Spleen (tissue), 11 donors: ENCODE measurements around the gene PRKCB. TPM values are rescaled to one million over a fixed set of nuclear protein-coding genes. Genes with fewer than 3 reads are reported as not detected.

Experiments
- DNase-seq: peaks from one replicate; pipeline ENCODE4 v3.0.0-alpha.2; 2020
- H3K27ac ChIP-seq, 8 donors: fragments of 200-600 bp; sonication (generic) in 7 of 8; 1 replicate in 4 of 8; 2 replicates in 4 of 8; pipeline versions ENCODE4 v1.5.0 to v1.8.0; 2016 to 2021; ENCODE audit warnings: inconsistent platforms in 4 of 8, mild to moderate bottlenecking in 4 of 8, moderate library complexity in 1 of 8
- H3K27me3 ChIP-seq, 7 donors: fragments of 200-600 bp; sonication (generic) in 6 of 7; replicated peaks in 1 of 7; 1 replicate in 4 of 7; 2 replicates in 3 of 7; pipeline versions ENCODE4 v1.5.0 to v1.8.0; 2016 to 2021; ENCODE audit warnings: inconsistent platforms in 3 of 7, mild to moderate bottlenecking in 1 of 7
- H3K36me3 ChIP-seq, 6 donors: fragments of 200-600 bp; sonication (generic) in 5 of 6; 1 replicate in 4 of 6; 2 replicates in 2 of 6; pipeline versions ENCODE4 v1.5.0 to v1.8.0; 2016 to 2021; ENCODE audit warnings: inconsistent platforms in 2 of 6
- H3K4me1 ChIP-seq, 6 donors: fragments of 200-600 bp; sonication (generic) in 5 of 6; 1 replicate in 3 of 6; 2 replicates in 3 of 6; pipeline versions ENCODE4 v1.5.0 to v1.8.0; 2016 to 2021; ENCODE audit warnings: inconsistent platforms in 3 of 6
- H3K4me3 ChIP-seq, 8 donors: fragments of 200-600 bp; sonication (generic) in 7 of 8; 1 replicate in 4 of 8; 2 replicates in 4 of 8; pipeline versions ENCODE4 v1.5.0 to v1.8.0; 2016 to 2021; ENCODE audit warnings: inconsistent platforms in 4 of 8, mild to moderate bottlenecking in 4 of 8, moderate library complexity in 2 of 8
- H3K9me3 ChIP-seq, 8 donors: fragments of 200-600 bp; sonication (generic) in 7 of 8; 1 replicate in 4 of 8; 2 replicates in 4 of 8; pipeline versions ENCODE4 v1.5.0 to v1.8.0; 2016 to 2021; ENCODE audit warnings: inconsistent platforms in 4 of 8
- CTCF ChIP-seq, 11 experiments: fragments of 200-600 bp in 7 of 11; fragments of 450-650 bp in 4 of 11; sonication (generic) in 4 of 11; IDR thresholded peaks in 8 of 11; conservative IDR thresholded peaks in 3 of 11; 1 replicate in 7 of 11; 2 replicates in 4 of 11; pipeline versions ENCODE4 v1.4.0 to v1.8.0; 2016 to 2021; ENCODE audit warnings: antibody characterized with exemption in 11 of 11, inconsistent platforms in 4 of 11, mild to moderate bottlenecking in 1 of 11
- POLR2A ChIP-seq, 3 donors: fragments of 450-650 bp; IDR thresholded peaks; one replicate each; pipeline ENCODE4 v1.5.1; 2017; ENCODE audit warnings: antibody characterized with exemption in 3 of 3, mild to moderate bottlenecking in 1 of 3
- POLR2AphosphoS5 ChIP-seq, 3 donors: sonication (generic); formaldehyde crosslinking; IDR thresholded peaks; one replicate each; pipeline ENCODE4 v1.5.1; 2017; ENCODE audit warnings: antibody characterized with exemption in 3 of 3
- WGBS, 5 donors: extraction: QIAGEN DNeasy Blood & Tissue Kit in 3 of 5; methylation state at CpG; one replicate each; pipeline versions ENCODE4 v1.1.5 to v1.1.7; 2013 to 2018; 5-methylcytosine and 5-hydroxymethylcytosine counted together
- intact Hi-C: fragments of 100-400 bp; cut with DNase I; formaldehyde crosslinking; loops from one replicate; pipeline ENCODE4 v1.15.0; 2023; ENCODE audit warnings: low total_unique reads
- microRNA-seq, 3 donors: library from miRNA; unstranded; fragments of <30 nt; microRNA quantifications; one replicate each; pipeline versions ENCODE4 to v1.1.0, GENCODE V29; 2019 to 2020
- polyA plus RNA-seq, 3 donors: library from polyadenylated mRNA; stranded (reverse); fragments of 200-250 nt; gene quantifications; one replicate each; pipeline ENCODE4 v1.2.1, GENCODE V29; 2013
- small RNA-seq, 4 donors: library from RNA; depleted of rRNA; stranded (forward); fragments of <200 nt; gene quantifications; one replicate each; pipeline ENCODE3, GENCODE V24; 2016
- total RNA-seq, 7 donors: library from RNA; depleted of rRNA in 3 of 7; stranded (reverse); fragments of >200 nt in 3 of 7; fragmentation: NEBNext Ultra II Directional in 4 of 7; extraction: Animal tissue kit (Norgen Biotek cat#: 25700) in 4 of 7; gene quantifications; one replicate each; pipeline versions ENCODE4 v1.1.0 to v1.2.1, GENCODE V29; 2016 to 2021
- donor health status: healthy with polysubstance abuse.
- donor health status: DM: no; HTN: no; CAD: no; lungs with moderate emphysema.
- donor health status: DM: no; HTN: no; CAD: no.
- donor health status: Bipolar disorder and iron deficiency.
- donor health status: healthy.
- donor health status: DM: no; HTN: no; CAD: no.
- donor health status: DM: yes; HTN: yes; CAD: no.

PRKCB gene
- total and polyA plus RNA-seq, 10 donors: 33.8 to 284 (median 182) TPM

- no peak overlapping the region for H3K4me3 ChIP-seq
- no peaks in the 10 kb centered on the region for H3K9me3 ChIP-seq
- no peak for DNase-seq
- H3K27ac ChIP-seq: no peak overlapping the region
- H3K27me3 ChIP-seq: peaks cover 0 to 92% (median 39%) of the 10 kb centered on the region in 7 donors
- H3K4me1 ChIP-seq: peaks cover 0 to 3% (median 0%) of the 10 kb centered on the region in 6 donors
- WGBS, 5 donors: 48 to 55% (median 48%) methylated on average over 5 of the region's 5 CpGs
- no peak for TF ChIP-seq POLR2AphosphoS5 (IDR thresholded peaks at IDR 0.05)
- no peak for TF ChIP-seq POLR2A (IDR thresholded peaks at IDR 0.05)
- TF ChIP-seq CTCF (IDR thresholded peaks at IDR 0.05 in 8 of 11, conservative IDR thresholded peaks at IDR 0.05 in 3 of 11): no peak
- intact Hi-C loops: loop anchor here (10.0 kb wide), 1 partner anchor 523 kb away; no protein-coding TSS in a partner anchor
- H3K36me3 ChIP-seq: no peaks in the 10 kb centered on the region
Measured at GRCh38 chr16:24257958-24258357, 422.2 kb downstream of the PRKCB start.

DNA sequence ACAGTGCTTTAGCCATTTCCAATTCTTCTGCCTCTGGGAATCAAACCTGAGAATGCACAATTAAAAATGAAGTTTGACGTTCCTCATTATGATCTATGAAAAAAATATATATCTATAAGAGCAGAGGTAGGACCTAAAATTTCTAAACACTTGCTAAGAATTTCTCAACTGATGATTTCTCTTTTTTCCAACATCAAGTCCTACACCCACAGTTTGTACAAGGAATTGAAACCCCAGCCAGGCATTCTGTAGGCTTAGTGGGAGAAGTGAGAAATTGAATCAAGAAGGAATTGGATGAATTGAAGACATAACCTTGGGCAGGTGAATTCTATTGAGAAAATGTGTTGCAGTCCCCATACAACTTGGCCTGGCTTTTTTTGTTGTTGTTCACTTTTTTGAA lies 423.0 kb downstream of the PRKCB start:
- 69 to 84% (median 78%) methylated on average over 1 of the region's 1 CpG for WGBS, 5 donors
- no peak for TF ChIP-seq POLR2A (IDR thresholded peaks at IDR 0.05)
- TF ChIP-seq POLR2AphosphoS5 (IDR thresholded peaks at IDR 0.05): no peak
- intact Hi-C loops: loop anchor here (10.0 kb wide), 1 partner anchor 524 kb away; no protein-coding TSS in a partner anchor
- no peak for DNase-seq
- peaks cover 0 to 3% (median 0%) of the 10 kb centered on the region in 6 donors for H3K4me1 ChIP-seq
- H3K27ac ChIP-seq: no peak overlapping the region
- H3K36me3 ChIP-seq: no peaks in the 10 kb centered on the region
- H3K27me3 ChIP-seq: peaks cover 0 to 89% (median 36%) of the 10 kb centered on the region in 7 donors
- no peaks in the 10 kb centered on the region for H3K9me3 ChIP-seq
- H3K4me3 ChIP-seq: no peak overlapping the region

- Histone ChIP-seq H3K4me1 (no peaks in the 10 kb centered on the region), H3K9me3 (peaks cover 0 to 8% (median 0%) of the 10 kb centered on the region in 8 donors), H3K27ac (no peak overlapping the region), H3K27me3 (peaks cover 0 to 61% (median 7%) of the 10 kb centered on the region in 7 donors), H3K4me3 (no peak overlapping the region), H3K36me3 (no peaks in the 10 kb centered on the region)
- TF ChIP-seq POLR2A (IDR thresholded peaks at IDR 0.05): no peak
- TF ChIP-seq POLR2AphosphoS5 (IDR thresholded peaks at IDR 0.05): no peak
- intact Hi-C loops: no loop called here
- DNase-seq: no peak
Measured at GRCh38 chr16:24262816-24263215, 427.0 kb downstream of the PRKCB start.

Small RNAs within 50 kb of the gene (microRNA-seq; reads per million reads assigned to microRNA genes)
- 0 to 0.36 (median 0.28) reads per million in 3 donors for gene MIR1273H

Small RNAs within 50 kb of the gene (small RNA-seq; reads per million reads assigned to genes)
- gene MIR1273H: 0.07 to 0.60 (median 0.19) reads per million in 4 donors

Other genes with a start within 250 kb of the PRKCB start
- 10 to 100 TPM; 40.1 to 91.0 (median 49.0) TPM for gene NDUFAB1, start 239.7 kb upstream of the PRKCB start, total RNA-seq
- gene NDUFAB1, start 239.7 kb upstream of the PRKCB start, polyA plus RNA-seq: 100 to 1,000 TPM in 1 of 3 donors, 10 to 100 TPM in 2; 71.7 to 140 (median 98.1) TPM
- 10 to 100 TPM in 6 of 7 donors, 1 to 10 TPM in 1; 9.6 to 22.0 (median 13.7) TPM for gene PALB2, start 194.7 kb upstream of the PRKCB start, total RNA-seq
- gene PALB2, start 194.7 kb upstream of the PRKCB start, polyA plus RNA-seq: 10 to 100 TPM in 2 of 3 donors, 1 to 10 TPM in 1; 9.3 to 13.3 (median 10.1) TPM
- 10 to 100 TPM; 36.5 to 62.5 (median 51.8) TPM for gene DCTN5, start 194.5 kb upstream of the PRKCB start, total RNA-seq
- gene DCTN5, start 194.5 kb upstream of the PRKCB start, polyA plus RNA-seq: 10 to 100 TPM; 11.9 to 21.6 (median 13.6) TPM
- gene PLK1, start 157.1 kb upstream of the PRKCB start, total RNA-seq: 10 to 100 TPM in 3 of 7 donors, 1 to 10 TPM in 4; 4.8 to 19.4 (median 8.4) TPM
- gene PLK1, start 157.1 kb upstream of the PRKCB start, polyA plus RNA-seq: 1 to 10 TPM; 2.0 to 6.9 (median 6.4) TPM
- gene ERN2, start 122.8 kb upstream of the PRKCB start, total RNA-seq: not detected
- under 1 TPM in 1 of 3 donors, not detected in 2; 0.05 TPM for gene ERN2, start 122.8 kb upstream of the PRKCB start, polyA plus RNA-seq
- gene CHP2, start 81.0 kb upstream of the PRKCB start, total RNA-seq: not detected
- gene CHP2, start 81.0 kb upstream of the PRKCB start, polyA plus RNA-seq: under 1 TPM in 1 of 3 donors, not detected in 2; 0.06 TPM